ENCODE results near the gene RELL2.

RELL2 gene

DNA sequence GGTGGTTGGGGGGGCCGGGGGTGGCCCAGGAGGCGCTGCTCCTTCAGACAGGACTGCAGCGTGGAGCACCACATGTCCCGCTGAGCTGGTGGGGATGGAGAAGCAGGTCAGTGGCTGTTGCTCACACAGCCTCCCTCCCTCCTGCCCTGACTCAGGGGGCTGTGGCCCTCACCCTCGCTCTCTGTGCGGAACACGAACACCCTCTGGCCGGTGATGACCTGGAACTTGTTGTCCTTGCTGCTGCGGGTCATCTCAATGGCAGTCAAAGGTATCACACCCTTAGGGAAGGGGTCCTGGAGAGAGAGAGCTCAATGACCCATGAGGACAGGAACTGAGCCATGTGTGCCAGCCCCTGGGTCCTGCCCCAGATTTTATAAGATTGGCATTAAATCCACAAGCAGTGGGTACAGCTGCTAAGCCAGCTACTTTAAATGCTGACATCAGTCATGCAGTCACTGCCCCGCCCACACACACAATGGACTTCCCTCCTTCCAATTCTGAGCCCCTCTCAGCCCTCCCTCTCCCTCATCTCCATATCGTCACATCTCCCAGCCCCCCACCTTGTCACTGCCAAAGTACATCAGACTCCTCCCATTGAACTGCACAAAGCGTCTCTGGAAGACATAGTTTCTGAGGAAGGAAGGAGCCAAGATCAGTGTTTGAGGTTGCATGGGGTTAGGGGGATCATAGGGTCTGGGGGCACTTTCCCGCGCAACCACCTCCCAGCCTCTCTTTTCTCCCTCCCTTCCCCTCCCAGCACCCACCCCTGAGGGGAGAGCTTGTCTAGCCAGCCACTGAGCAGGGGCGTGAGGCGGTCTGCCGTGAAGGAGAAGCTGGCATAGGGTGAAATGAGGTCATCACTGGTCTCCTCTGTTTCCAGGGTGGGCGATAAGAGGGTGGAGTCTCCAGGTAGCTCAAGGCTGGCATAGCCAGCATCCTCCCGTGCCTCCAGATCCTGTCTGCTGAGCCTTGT is 36.3 kb downstream of the RELL2 start (continued):
- TF ChIP-seq EGR2 (tag by site-specific recombination; IDR thresholded peaks at IDR 0.05; ENCODE audit: low read depth) (peak; percentile 80), ZNF324 (tag by site-specific recombination; IDR thresholded peaks at IDR 0.05) (no peak), ZNF791 (tag by site-specific recombination; IDR thresholded peaks at IDR 0.05) (no peak), CTCF (tag by site-specific recombination; IDR thresholded peaks at IDR 0.05) (no peak), RBAK (tag by site-specific recombination; IDR thresholded peaks at IDR 0.05) (no peak), ZNF174 (tag by site-specific recombination; IDR thresholded peaks at IDR 0.05) (no peak), ZNF677 (tag by site-specific recombination; IDR thresholded peaks at IDR 0.05) (no peak), REPIN1 (tag by site-specific recombination; IDR thresholded peaks at IDR 0.05; ENCODE audit: low read depth) (no peak), ZNF394 (tag by site-specific recombination; IDR thresholded peaks at IDR 0.05; ENCODE audit: borderline replicate concordance) (peak; percentile 79), ZNF37A (tag by site-specific recombination; IDR thresholded peaks at IDR 0.05) (no peak), PRDM6 (tag by site-specific recombination; IDR thresholded peaks at IDR 0.05) (no peak), KLF17 (tag by site-specific recombination; IDR thresholded peaks at IDR 0.05) (peak; percentile 63; the same call in 1 of the 2 replicates), ZNF561 (tag by site-specific recombination; IDR thresholded peaks at IDR 0.05; ENCODE audit: borderline replicate concordance) (no peak), MEIS1 (CRISPR knock-in tag; IDR thresholded peaks at IDR 0.05; ENCODE audit: borderline replicate concordance) (no peak), ZNF670 (tag by site-specific recombination; IDR thresholded peaks at IDR 0.05; ENCODE audit: low read depth) (no peak), ZNF211 (tag by site-specific recombination; IDR thresholded peaks at IDR 0.05; ENCODE audit: low read depth) (no peak), ZNF654 (tag by site-specific recombination; IDR thresholded peaks at IDR 0.05; ENCODE audit: low read depth) (no peak), ZNF830 (tag by site-specific recombination; IDR thresholded peaks at IDR 0.05; ENCODE audit: low read depth) (no peak), ZNF837 (tag by site-specific recombination; IDR thresholded peaks at IDR 0.05) (no peak)
- TF ChIP-seq, protein P1, sequence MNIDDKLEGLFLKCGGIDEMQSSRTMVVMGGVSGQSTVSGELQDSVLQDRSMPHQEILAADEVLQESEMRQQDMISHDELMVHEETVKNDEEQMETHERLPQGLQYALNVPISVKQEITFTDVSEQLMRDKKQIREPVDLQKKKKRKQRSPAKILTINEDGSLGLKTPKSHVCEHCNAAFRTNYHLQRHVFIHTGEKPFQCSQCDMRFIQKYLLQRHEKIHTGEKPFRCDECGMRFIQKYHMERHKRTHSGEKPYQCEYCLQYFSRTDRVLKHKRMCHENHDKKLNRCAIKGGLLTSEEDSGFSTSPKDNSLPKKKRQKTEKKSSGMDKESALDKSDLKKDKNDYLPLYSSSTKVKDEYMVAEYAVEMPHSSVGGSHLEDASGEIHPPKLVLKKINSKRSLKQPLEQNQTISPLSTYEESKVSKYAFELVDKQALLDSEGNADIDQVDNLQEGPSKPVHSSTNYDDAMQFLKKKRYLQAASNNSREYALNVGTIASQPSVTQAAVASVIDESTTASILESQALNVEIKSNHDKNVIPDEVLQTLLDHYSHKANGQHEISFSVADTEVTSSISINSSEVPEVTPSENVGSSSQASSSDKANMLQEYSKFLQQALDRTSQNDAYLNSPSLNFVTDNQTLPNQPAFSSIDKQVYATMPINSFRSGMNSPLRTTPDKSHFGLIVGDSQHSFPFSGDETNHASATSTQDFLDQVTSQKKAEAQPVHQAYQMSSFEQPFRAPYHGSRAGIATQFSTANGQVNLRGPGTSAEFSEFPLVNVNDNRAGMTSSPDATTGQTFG (tag by site-specific recombination; IDR thresholded peaks at IDR 0.05; ENCODE audit: borderline replicate concordance): no peak

Measured in HEK293 (cell line).